Cardiac muscle cell (in vitro differentiated cells and primary cell): ENCODE results near the gene PNMA1. TPM values are rescaled to one million over a fixed set of nuclear protein-coding genes. Genes with fewer than 3 reads are reported as not detected.
A peak's percentile ranks its signal among the peaks of the same experiment; 100 is the strongest.

ENCODE experiments used
- DNase-seq, 2 donors: peaks; one replicate each; pipeline versions ENCODE4 v3.0.0 to v3.0.0-alpha.2; 2010 to 2017; ENCODE audit warnings: low read depth in 1 of 2, low spot score in 1 of 2
- H3K27ac ChIP-seq: fragments of 200-600 bp; sonication (generic); 2 replicates; pipeline ENCODE4 v1.5.1; 2016
- H3K27me3 ChIP-seq: fragments of 200-600 bp; sonication (generic); 2 replicates; pipeline ENCODE4 v1.6.0; 2016; ENCODE audit warnings: control low read depth
- H3K36me3 ChIP-seq: fragments of 200-600 bp; sonication (generic); 2 replicates; pipeline ENCODE4 v1.5.1; 2016; ENCODE audit warnings: control low read depth
- H3K4me1 ChIP-seq: fragments of 200-600 bp; sonication (generic); 2 replicates; pipeline ENCODE4 v1.8.1; 2017; ENCODE audit warnings: low read depth, mild to moderate bottlenecking, mixed run types
- H3K4me3 ChIP-seq: fragments of 200-600 bp; sonication (generic); 2 replicates; pipeline ENCODE4 v1.5.1; 2016; ENCODE audit warnings: mild to moderate bottlenecking
- H3K9me3 ChIP-seq: fragments of 200-600 bp; sonication (generic); 2 replicates; pipeline ENCODE4 v1.5.1; 2017; ENCODE audit warnings: low read depth, mild to moderate bottlenecking, control low read depth
- CTCF ChIP-seq: IDR thresholded peaks from 2 replicates; pipeline ENCODE4 v1.5.1; 2012; ENCODE audit warnings: low read depth, mild to moderate bottlenecking, low read length
- polyA plus RNA-seq: library from polyadenylated mRNA; unstranded; fragments of >200 nt; fragmentation: Nextera tagmentation; extraction: Ambion mirVana; gene quantifications from 2 replicates; pipeline ENCODE4 v1.2.1, GENCODE V29; 2016
- total RNA-seq: library from RNA; depleted of rRNA; stranded (reverse); fragments of >200 nt; gene quantifications from 2 replicates; pipeline ENCODE4 v1.2.3, GENCODE V29; 2016

The PNMA1 gene
- total and polyA plus RNA-seq, 2 experiments from 2014 or later: 39.9 to 77.4 TPM

- Histone ChIP-seq H3K9me3 (no peaks in the 10 kb centered on the region), H3K27me3 (no peaks in the 10 kb centered on the region), H3K27ac (no peak overlapping the region), H3K4me3 (no peak overlapping the region), H3K36me3 (peaks cover 9% of the 10 kb centered on the region), H3K4me1 (peaks cover 14% of the 10 kb centered on the region)
- no peak for TF ChIP-seq CTCF
- DNase-seq: no peak
Measured at GRCh38 chr14:73667854-73668253, 46.3 kb downstream of the PNMA1 start.

GRCh38 chr14:73666583-73666982 is 47.6 kb downstream of the PNMA1 start:
- peaks cover 5% of the 10 kb centered on the region for H3K36me3 ChIP-seq
- no peaks in the 10 kb centered on the region for H3K9me3 ChIP-seq
- TF ChIP-seq CTCF: no peak
- no peak overlapping the region for H3K4me3 ChIP-seq
- H3K27me3 ChIP-seq: no peaks in the 10 kb centered on the region
- DNase-seq: no peak
- H3K27ac ChIP-seq: no peak overlapping the region
- peaks cover 14% of the 10 kb centered on the region for H3K4me1 ChIP-seq

GRCh38 chr14:73665130-73665529 is 49.1 kb downstream of the PNMA1 start:
- no peaks in the 10 kb centered on the region for H3K36me3 ChIP-seq
- no peak overlapping the region for H3K27ac ChIP-seq
- H3K4me1 ChIP-seq: peaks cover 14% of the 10 kb centered on the region
- no peaks in the 10 kb centered on the region for H3K9me3 ChIP-seq
- H3K4me3 ChIP-seq: no peak overlapping the region
- DNase-seq: no peak
- TF ChIP-seq CTCF: no peak
- no peaks in the 10 kb centered on the region for H3K27me3 ChIP-seq

- no peak overlapping the region for H3K4me3 ChIP-seq
- peaks cover 14% of the 10 kb centered on the region for H3K4me1 ChIP-seq
- peak in 1 of 2 donors; percentile 0 for DNase-seq
- TF ChIP-seq CTCF: no peak
- H3K27ac ChIP-seq: peak overlapping the region; percentile 81
- no peaks in the 10 kb centered on the region for H3K27me3 ChIP-seq
- peaks cover 3% of the 10 kb centered on the region for H3K36me3 ChIP-seq
- H3K9me3 ChIP-seq: no peaks in the 10 kb centered on the region
Measured at GRCh38 chr14:73663548-73664212, 50.5 kb downstream of the PNMA1 start.

- peak in 1 of 2 donors; percentile 89 for DNase-seq
- no peak overlapping the region for H3K4me3 ChIP-seq
Measured at GRCh38 chr14:73662487-73662943, 51.7 kb downstream of the PNMA1 start.

More at GRCh38 chr14:73662487-73662943, 51.7 kb downstream of the PNMA1 start:
- TF ChIP-seq CTCF: peak; percentile 68
- H3K9me3 ChIP-seq: no peaks in the 10 kb centered on the region
- H3K27ac ChIP-seq: no peak overlapping the region
- peaks cover 3% of the 10 kb centered on the region for H3K36me3 ChIP-seq
- H3K27me3 ChIP-seq: no peaks in the 10 kb centered on the region
- peaks cover 14% of the 10 kb centered on the region for H3K4me1 ChIP-seq
